Lung (tissue), 12 donors: ENCODE results near the gene RGL3. TPM values are rescaled to one million over a fixed set of nuclear protein-coding genes. Genes with fewer than 3 reads are reported as not detected.
"Not testable (repeated sequence)": the region's sequence is repeated elsewhere in the genome, so short reads cannot be mapped to it uniquely, and the experiment has no call there.

ENCODE experiments used
- ATAC-seq: fragments of 200-7000 bp; cut with Tn5 transposase; one replicate; pipeline ENCODE4 v1.9.1; 2020; ENCODE audit warnings: moderate number of reproducible peaks; ENCODE audit not compliant: insufficient read depth, low FRiP score
- DNase-seq, 3 donors: peaks; one replicate each; pipeline ENCODE4 v3.0.0-alpha.2; 2013 to 2017
- H3K27ac ChIP-seq, 2 donors: one replicate each; pipeline ENCODE4 v1.5.1; 2013; ENCODE audit warnings: mild to moderate bottlenecking in 2 of 2, moderate library complexity in 2 of 2, control low read depth in 1 of 2, inconsistent platforms in 1 of 2, low read depth in 1 of 2, low read length in 1 of 2
- H3K27me3 ChIP-seq, 3 donors: one replicate each; pipeline ENCODE4 v1.5.1; 2013; ENCODE audit warnings: low read length in 2 of 3; ENCODE audit not compliant: control insufficient read depth in 3 of 3, insufficient read depth in 3 of 3
- H3K36me3 ChIP-seq, 4 donors: one replicate each; pipeline ENCODE4 v1.5.1; 2013; ENCODE audit warnings: low read length in 4 of 4, mild to moderate bottlenecking in 1 of 4, moderate library complexity in 1 of 4; ENCODE audit not compliant: control insufficient read depth in 4 of 4, insufficient read depth in 4 of 4
- H3K4me1 ChIP-seq, 5 donors: one replicate each; pipeline ENCODE4 v1.5.1; 2013; ENCODE audit warnings: low read length in 5 of 5, mild to moderate bottlenecking in 2 of 5, moderate library complexity in 1 of 5; ENCODE audit not compliant: control insufficient read depth in 5 of 5, insufficient read depth in 5 of 5
- H3K4me3 ChIP-seq: one replicate; pipeline ENCODE4 v1.5.1; 2013; ENCODE audit warnings: mild to moderate bottlenecking, control low read depth, moderate library complexity
- H3K9ac ChIP-seq, 2 donors: one replicate each; pipeline ENCODE4 v1.5.1; 2013; ENCODE audit warnings: low read length in 2 of 2, control low read depth in 1 of 2; ENCODE audit not compliant: insufficient read depth in 1 of 2
- H3K9me3 ChIP-seq, 4 donors: one replicate each; pipeline ENCODE4 v1.5.1; 2013; ENCODE audit warnings: low read length in 3 of 4, mild to moderate bottlenecking in 1 of 4, moderate library complexity in 1 of 4; ENCODE audit not compliant: control insufficient read depth in 4 of 4, insufficient read depth in 3 of 4
- CTCF ChIP-seq: IDR thresholded peaks from 2 replicates; pipeline ENCODE4 v1.5.1; 2012; ENCODE audit warnings: mild to moderate bottlenecking; ENCODE audit errors: control extremely low read depth, extremely low read depth
- WGBS, 2 donors: extraction: QIAGEN DNeasy Blood & Tissue Kit; methylation state at CpG; one replicate each; pipeline ENCODE4 v1.1.7; 2013; 5-methylcytosine and 5-hydroxymethylcytosine counted together
- polyA plus RNA-seq, 2 donors: library from polyadenylated mRNA; stranded (reverse); fragments of 200-250 nt; gene quantifications; one replicate each; pipeline ENCODE4 v1.2.1, GENCODE V29; 2013
- total RNA-seq, 2 donors: library from RNA; depleted of rRNA in 1 of 2; stranded (reverse); fragments of >200 nt in 1 of 2; gene quantifications; one replicate each; pipeline ENCODE4 v1.2.1, GENCODE V29; 2014 to 2021
- donor health status: control.
- donor health status: control.
- donor health status: Bipolar disorder and iron deficiency.
- donor health status: healthy.
- donor health status: DM: yes; HTN: yes; CAD: no.

Gene RGL3
- total and polyA plus RNA-seq, 4 donors = 10.4 to 45.2 (median 37.3) TPM

GRCh38 chr19:11355160-11356073 lies 63.7 kb downstream of the RGL3 start, which contains the start of gene PLPPR2:
Gene PLPPR2 (plus strand): TSS chr19:11355432. CDS start chr19:11357674, 2,242 bp downstream.
- peak; percentile 95 for ATAC-seq
- no peak for TF ChIP-seq CTCF
- Histone ChIP-seq H3K9me3 (no peaks in the 10 kb centered on the region), H3K27me3 (peaks cover 0 to 4% (median 0%) of the 10 kb centered on the region in 3 donors), H3K9ac (peak within 1 kb of the TSS in 1 of 2 donors; percentile 89), H3K36me3 (peaks cover 0 to 5% (median 1%) of the 10 kb centered on the region in 4 donors), H3K4me1 (peaks cover 0 to 16% (median 6%) of the 10 kb centered on the region in 5 donors), H3K27ac (peak within 1 kb of the TSS in 1 of 2 donors; percentile 48), H3K4me3 (peak within 1 kb of the TSS; percentile 62)
- DNase-seq = peak; percentile 89 to 90 (median 90)
- WGBS, 2 donors = 4 to 6% methylated on average over 47 to 61 of the region's 62 CpGs

GRCh38 chr19:11354102-11354501 lies 65.0 kb downstream of the RGL3 start:
- H3K27me3 ChIP-seq, DNase-seq, ATAC-seq, H3K4me3 ChIP-seq, H3K9me3 ChIP-seq, H3K9ac ChIP-seq, H3K27ac ChIP-seq, H3K36me3 ChIP-seq: not testable (repeated sequence)
- 94 to 96% methylated on average over 4 of the region's 4 CpGs for WGBS, 2 donors
- peaks cover 0 to 16% (median 6%) of the 10 kb centered on the region in 5 donors for H3K4me1 ChIP-seq

- 92 to 100% methylated on average over 4 of the region's 4 CpGs for WGBS, 2 donors
Measured at GRCh38 chr19:11349171-11349570, 69.9 kb downstream of the RGL3 start.

More at GRCh38 chr19:11349171-11349570, 69.9 kb downstream of the RGL3 start:
- ATAC-seq = no peak
- Histone ChIP-seq H3K27me3 (no peaks in the 10 kb centered on the region), H3K27ac (no peak overlapping the region), H3K36me3 (no peaks in the 10 kb centered on the region), H3K4me3 (no peak overlapping the region), H3K9ac (no peak overlapping the region), H3K4me1 (peaks cover 5 to 19% (median 8%) of the 10 kb centered on the region in 5 donors), H3K9me3 (peaks cover 0 to 5% (median 2%) of the 10 kb centered on the region in 4 donors)
- no peak for DNase-seq
- no peak for TF ChIP-seq CTCF
